Esophagus muscularis mucosa (tissue), 4 donors: ENCODE data around the gene SNAP47. TPM values are rescaled to one million over a fixed set of nuclear protein-coding genes. Genes with fewer than 3 reads are reported as not detected.

ENCODE experiments used
- DNase-seq: peaks from one replicate; pipeline ENCODE4 v3.0.0-alpha.2; 2017; ENCODE audit errors: extremely low spot score
- H3K27ac ChIP-seq, 4 donors: fragments of 200-600 bp; sonication (generic); replicated peaks in 1 of 4; 1 replicate in 3 of 4; 2 replicates in 1 of 4; pipeline ENCODE4 v1.5.1; 2016 to 2019; ENCODE audit warnings: mild to moderate bottlenecking in 1 of 4
- H3K27me3 ChIP-seq, 4 donors: fragments of 200-600 bp; sonication (generic); one replicate each; pipeline versions ENCODE4 v1.5.1 to v1.6.0; 2016 to 2019
- H3K36me3 ChIP-seq, 4 donors: fragments of 200-600 bp; sonication (generic); one replicate each; pipeline ENCODE4 v1.5.1; 2016 to 2019
- H3K4me1 ChIP-seq, 4 donors: fragments of 200-600 bp; sonication (generic); one replicate each; pipeline ENCODE4 v1.5.1; 2016 to 2019
- H3K4me3 ChIP-seq, 4 donors: fragments of 200-600 bp; sonication (generic); 1 replicate in 2 of 4; 2 replicates in 2 of 4; pipeline ENCODE4 v1.5.1; 2016 to 2019; ENCODE audit warnings: mild to moderate bottlenecking in 4 of 4, moderate library complexity in 1 of 4
- H3K9me3 ChIP-seq, 4 donors: fragments of 200-600 bp; sonication (generic); 1 replicate in 3 of 4; 2 replicates in 1 of 4; pipeline ENCODE4 v1.5.1; 2016 to 2019
- CTCF ChIP-seq, 3 experiments: fragments of 200-600 bp in 2 of 3; fragments of 450-650 bp in 1 of 3; sonication (generic) in 2 of 3; IDR thresholded peaks; one replicate each; pipeline ENCODE4 v1.5.1; 2017 to 2019; ENCODE audit warnings: antibody characterized with exemption in 3 of 3, mild to moderate bottlenecking in 2 of 3, moderate library complexity in 1 of 3
- EP300 ChIP-seq: sonication (generic); formaldehyde crosslinking; IDR thresholded peaks from one replicate; pipeline ENCODE4 v1.6.1; 2017; ENCODE audit warnings: antibody characterized with exemption
- POLR2A ChIP-seq: fragments of 450-650 bp; IDR thresholded peaks from one replicate; pipeline ENCODE4 v1.6.1; 2017; ENCODE audit warnings: antibody characterized with exemption, moderate library complexity, mild to moderate bottlenecking, low read depth
- POLR2AphosphoS5 ChIP-seq, 2 donors: sonication (generic); formaldehyde crosslinking; IDR thresholded peaks; one replicate each; pipeline ENCODE4 v1.6.1; 2017; ENCODE audit warnings: antibody characterized with exemption in 2 of 2
- WGBS: methylation state at CpG from one replicate; pipeline ENCODE4 v1.1.5; 2018; 5-methylcytosine and 5-hydroxymethylcytosine counted together
- intact Hi-C: fragments of 100-400 bp; cut with DNase I; formaldehyde crosslinking; loops from one replicate; pipeline ENCODE4 v1.15.1; 2023
- total RNA-seq, 4 donors: library from RNA; depleted of rRNA; stranded (reverse); fragments of >200 nt; gene quantifications; one replicate each; pipeline versions ENCODE4 v1.1.0 to v1.2.1, GENCODE V29; 2016

The SNAP47 gene
- total RNA-seq, 4 donors from 2014 or later = 26.6 to 41.0 (median 38.8) TPM

GRCh38 chr1:227816750-227817446 lies 81.7 kb downstream of the SNAP47 start:
- intact Hi-C loops = no loop called here
- WGBS = 92% methylated on average over 13 of the region's 16 CpGs
- no peak for TF ChIP-seq CTCF (IDR thresholded peaks at IDR 0.05)
- TF ChIP-seq POLR2AphosphoS5 (IDR thresholded peaks at IDR 0.05) = no peak
- no peak for TF ChIP-seq POLR2A
- Histone ChIP-seq H3K4me3 (no peak overlapping the region), H3K27ac (no peak overlapping the region), H3K9me3 (peaks cover 0 to 15% (median 5%) of the 10 kb centered on the region in 4 donors), H3K4me1 (no peaks in the 10 kb centered on the region), H3K36me3 (no peaks in the 10 kb centered on the region), H3K27me3 (no peaks in the 10 kb centered on the region)
- DNase-seq = no peak

DNA sequence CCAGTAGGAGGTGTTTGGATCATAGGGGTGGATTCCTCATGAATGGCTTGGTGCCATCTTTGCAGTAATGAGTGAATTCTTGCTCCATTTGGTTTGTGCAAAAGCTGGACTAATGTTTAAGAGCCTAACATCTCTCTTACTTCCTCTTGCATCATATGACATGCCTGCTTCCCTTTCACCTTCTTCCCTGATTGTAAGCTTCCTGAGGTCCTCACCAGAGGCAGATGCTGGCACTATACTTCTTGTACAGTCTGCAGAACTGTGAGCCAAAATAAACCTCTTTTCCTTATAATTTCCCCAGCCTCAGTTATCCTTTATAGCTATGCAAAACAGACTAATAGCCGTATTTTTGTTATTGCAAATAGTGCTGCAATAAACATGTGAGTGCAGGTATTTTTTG lies 88.3 kb downstream of the SNAP47 start:
- Histone ChIP-seq H3K36me3 (no peaks in the 10 kb centered on the region), H3K9me3 (peaks cover 0 to 7% (median 2%) of the 10 kb centered on the region in 4 donors), H3K4me1 (no peaks in the 10 kb centered on the region), H3K27ac (no peak overlapping the region), H3K27me3 (peaks cover 0 to 6% (median 0%) of the 10 kb centered on the region in 4 donors), H3K4me3 (no peak overlapping the region)
- DNase-seq = no peak
- TF ChIP-seq EP300 = no peak
- intact Hi-C loops = no loop called here
- WGBS = 79% methylated on average over 1 of the region's 1 CpG

- DNase-seq = no peak
- WGBS = 53% methylated on average over 2 of the region's 2 CpGs
- no peak overlapping the region for H3K4me3 ChIP-seq
- H3K9me3 ChIP-seq = peaks cover 0 to 11% (median 4%) of the 10 kb centered on the region in 4 donors
- intact Hi-C loops = no loop called here
- H3K27me3 ChIP-seq = peaks cover 0 to 13% (median 0%) of the 10 kb centered on the region in 4 donors
- no peak overlapping the region for H3K27ac ChIP-seq
- no peaks in the 10 kb centered on the region for H3K36me3 ChIP-seq
- TF ChIP-seq EP300 (no peak), CTCF (IDR thresholded peaks at IDR 0.05) (no peak), POLR2A (no peak), POLR2AphosphoS5 (IDR thresholded peaks at IDR 0.05) (no peak)
- H3K4me1 ChIP-seq = no peaks in the 10 kb centered on the region
Measured at GRCh38 chr1:227824204-227824603, 89.0 kb downstream of the SNAP47 start.

GRCh38 chr1:227828786-227829185 lies 93.6 kb downstream of the SNAP47 start:
- no peak for DNase-seq
- Histone ChIP-seq H3K27me3 (peaks cover 0 to 14% (median 0%) of the 10 kb centered on the region in 4 donors), H3K36me3 (no peaks in the 10 kb centered on the region), H3K9me3 (peaks cover 0 to 8% (median 4%) of the 10 kb centered on the region in 4 donors), H3K4me1 (no peaks in the 10 kb centered on the region), H3K27ac (no peak overlapping the region), H3K4me3 (no peak overlapping the region)
- 83% methylated on average over 3 of the region's 3 CpGs for WGBS
- intact Hi-C loops = no loop called here
- TF ChIP-seq POLR2A (no peak), POLR2AphosphoS5 (IDR thresholded peaks at IDR 0.05) (no peak), EP300 (no peak), CTCF (IDR thresholded peaks at IDR 0.05) (no peak)

Other genes starting within 250 kb of the SNAP47 start
- gene ZNF678, start 171.9 kb upstream of the SNAP47 start, total RNA-seq = 1 to 10 TPM; 4.0 to 9.1 (median 5.6) TPM
- gene JMJD4, start 133 bp upstream of the SNAP47 start, total RNA-seq = 10 to 100 TPM; 10.8 to 18.4 (median 14.2) TPM
- not detected for gene PRSS38, start 80.2 kb downstream of the SNAP47 start, total RNA-seq
- gene WNT9A, start 212.5 kb downstream of the SNAP47 start, total RNA-seq = 10 to 100 TPM in 3 of 4 donors, 1 to 10 TPM in 1; 7.5 to 18.1 (median 14.4) TPM